Measurements from ENCODE around the gene BLOC1S6.

The BLOC1S6 gene

GRCh38 chr15:45587095-45587862, at the start of gene BLOC1S6:
TSS of gene BLOC1S6 (plus strand) at chr15:45587379. CDS start at chr15:45587444, 65 bp downstream.
- DNase-seq (ENCODE audit: low spot score): peak; percentile 86

GRCh38 chr15:45539680-45540079, 47.5 kb upstream of the BLOC1S6 start:
- DNase-seq (ENCODE audit: low spot score): no peak

- no peak for DNase-seq (ENCODE audit: low spot score)
Measured at GRCh38 chr15:45540531-45540930, 46.6 kb upstream of the BLOC1S6 start.

GRCh38 chr15:45543051-45543450, 44.1 kb upstream of the BLOC1S6 start:
- DNase-seq (ENCODE audit: low spot score): no peak

- no peak for DNase-seq (ENCODE audit: low spot score)
Measured at GRCh38 chr15:45544266-45545023, 42.7 kb upstream of the BLOC1S6 start.

GRCh38 chr15:45546789-45547188, 40.4 kb upstream of the BLOC1S6 start:
- no peak for DNase-seq (ENCODE audit: low spot score)

GRCh38 chr15:45548753-45549520, 38.2 kb upstream of the BLOC1S6 start:
- DNase-seq (ENCODE audit: low spot score): no peak

GRCh38 chr15:45549541-45550220, 37.5 kb upstream of the BLOC1S6 start:
- no peak for DNase-seq (ENCODE audit: low spot score)

GRCh38 chr15:45550436-45550835, 36.7 kb upstream of the BLOC1S6 start:
- DNase-seq (ENCODE audit: low spot score): no peak

- DNase-seq (ENCODE audit: low spot score): no peak
Measured at GRCh38 chr15:45551676-45552075, 35.5 kb upstream of the BLOC1S6 start.

GRCh38 chr15:45555934-45556608, 31.1 kb upstream of the BLOC1S6 start:
- no peak for DNase-seq (ENCODE audit: low spot score)

GRCh38 chr15:45572617-45573016, 14.6 kb upstream of the BLOC1S6 start:
- no peak for DNase-seq (ENCODE audit: low spot score)

GRCh38 chr15:45573961-45574629, 13.1 kb upstream of the BLOC1S6 start:
- DNase-seq (ENCODE audit: low spot score): no peak

- DNase-seq (ENCODE audit: low spot score): no peak
Measured at GRCh38 chr15:45581919-45582318, 5.3 kb upstream of the BLOC1S6 start.

- DNase-seq (ENCODE audit: low spot score): no peak
Measured at GRCh38 chr15:45583731-45584639, 3.2 kb upstream of the BLOC1S6 start.

- no peak for DNase-seq (ENCODE audit: low spot score)
Measured at GRCh38 chr15:45585069-45585791, 1.9 kb upstream of the BLOC1S6 start.

GRCh38 chr15:45586125-45586524, 1.1 kb upstream of the BLOC1S6 start:
- no peak for DNase-seq (ENCODE audit: low spot score)

GRCh38 chr15:45586601-45587094, 531 bp upstream of the BLOC1S6 start:
- no peak for DNase-seq (ENCODE audit: low spot score)

- no peak for DNase-seq (ENCODE audit: low spot score)
Measured at GRCh38 chr15:45587863-45588170, 638 bp downstream of the BLOC1S6 start.
